NK-92 (cell line): Measurements from ENCODE around the gene ATP6V1C2.

Source experiments
- DNase-seq: peaks from one replicate; lab custom pipeline; 2025; ENCODE audit not compliant: unreplicated experiment; lab: John Stamatoyannopoulos, UW

The ATP6V1C2 gene

DNA sequence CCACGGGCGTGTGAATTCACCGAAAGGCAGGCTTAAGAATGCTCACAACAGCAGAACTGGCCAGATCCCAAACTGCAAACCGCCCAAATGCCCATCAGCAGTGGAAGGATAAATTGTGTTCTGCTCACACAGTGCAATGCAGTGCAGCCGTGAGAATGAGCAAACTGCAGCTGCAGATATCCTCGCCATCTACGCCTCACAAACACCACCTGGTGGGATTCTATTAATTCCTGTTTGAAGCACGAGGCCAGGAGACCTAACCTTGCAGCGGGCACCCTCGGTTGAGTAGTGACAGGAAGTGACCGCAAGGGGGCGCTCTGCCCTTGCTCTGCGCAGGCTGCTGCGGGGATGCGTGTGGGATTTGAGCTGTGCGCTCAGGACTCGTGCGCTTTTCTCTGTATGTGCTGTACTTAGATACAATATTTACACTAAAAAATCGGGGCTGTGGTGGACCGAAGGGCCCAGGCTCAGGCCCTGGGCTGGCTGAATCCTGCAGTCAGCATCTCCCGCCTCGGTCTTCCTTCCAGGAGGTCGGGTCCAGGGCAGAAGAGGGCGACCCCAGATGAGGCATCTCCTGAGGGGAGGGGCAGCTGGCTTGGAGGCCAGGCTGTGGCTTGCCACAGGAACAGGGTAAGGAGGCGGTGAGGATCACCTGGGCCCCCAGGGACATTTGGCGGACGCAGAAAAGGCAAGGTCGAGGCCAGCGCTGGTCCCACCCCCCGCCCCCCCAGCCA is 110.9 kb downstream of the ATP6V1C2 start:
- no peak for DNase-seq

DNA sequence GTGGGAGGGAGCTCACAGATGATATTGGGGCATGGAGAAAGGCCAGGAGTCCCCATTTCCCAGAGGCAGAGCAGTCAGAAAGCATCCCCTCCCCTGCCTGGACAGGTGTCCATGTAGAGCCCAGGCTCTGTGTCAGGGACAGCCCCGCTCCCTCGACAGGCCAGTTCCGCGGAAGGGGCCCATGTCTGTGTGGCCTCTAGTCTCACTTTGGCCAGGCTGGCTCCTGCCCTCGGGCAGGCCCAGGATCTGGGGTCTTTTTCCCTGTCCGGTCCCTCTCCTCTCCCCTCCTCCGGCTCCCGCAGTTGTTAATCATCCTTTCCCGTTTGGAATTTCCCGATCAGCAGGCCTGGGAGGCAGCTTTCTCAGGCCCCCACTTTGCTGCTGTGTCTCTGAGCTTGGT is 111.6 kb downstream of the ATP6V1C2 start:
- no peak for DNase-seq

DNA sequence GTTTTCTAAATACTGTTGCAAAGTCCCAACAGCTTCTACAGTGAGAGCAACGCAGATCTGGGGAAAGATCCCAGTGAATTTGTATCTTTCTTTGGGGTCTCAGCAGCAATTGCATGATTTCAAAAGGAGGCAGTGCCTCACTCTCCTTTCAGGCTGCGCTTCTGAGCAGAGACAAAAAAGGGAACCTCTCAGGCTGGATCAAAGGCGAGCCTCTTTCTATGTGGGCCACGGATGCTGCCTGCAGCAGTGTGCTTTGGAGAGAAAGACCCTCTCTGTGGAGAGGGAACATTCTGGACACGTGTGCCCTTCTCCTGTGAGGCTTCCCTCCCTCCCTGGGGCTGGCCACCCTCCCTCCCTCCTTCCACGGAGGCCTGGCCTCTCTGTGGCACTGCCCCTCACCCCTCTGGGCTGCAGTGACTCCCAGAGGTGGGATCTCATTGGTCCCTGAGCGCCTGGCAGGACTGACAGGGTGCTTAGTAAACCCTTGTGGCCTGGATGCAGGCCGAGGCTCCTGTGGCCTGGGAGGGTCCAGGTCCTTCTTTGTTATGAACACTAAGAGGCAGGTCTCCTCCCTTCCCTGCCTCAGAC is 112.7 kb downstream of the ATP6V1C2 start:
- DNase-seq, result no peak
